Endometrial microvascular endothelial cells (primary cell): Measurements from ENCODE around the gene PRRT4. TPM values are rescaled to one million over a fixed set of nuclear protein-coding genes. Genes with fewer than 3 reads are reported as not detected.

Experiments used
- in situ Hi-C: cut with HindIII; loops from 2 replicates; pipeline ENCODE4 v1.10.0; 2017; ENCODE audit warnings: low sequenced_read_pairs, low pct_unique_long_range_greater_than_20kb; ENCODE audit errors: inconsistent ontology term
- total RNA-seq: library from RNA; depleted of rRNA; stranded (reverse); fragments of >200 nt; gene quantifications from one replicate; pipeline ENCODE4 v1.2.3, GENCODE V29; 2015; ENCODE audit errors: inconsistent ontology term

PRRT4 gene
- total RNA-seq, 1 donor from 2014 or later: not detected

GRCh38 chr7:128318691-128319090 lies 42.8 kb downstream of the PRRT4 start:
- in situ Hi-C loops: no loop called here

GRCh38 chr7:128311013-128311412 lies 50.5 kb downstream of the PRRT4 start:
- in situ Hi-C loops: no loop called here

- in situ Hi-C loops: no loop called here
Observed at GRCh38 chr7:128310499-128310898, 51.0 kb downstream of the PRRT4 start.

GRCh38 chr7:128309976-128310375 lies 51.5 kb downstream of the PRRT4 start:
- in situ Hi-C loops: no loop called here

GRCh38 chr7:128309124-128309523 lies 52.4 kb downstream of the PRRT4 start:
- in situ Hi-C loops: no loop called here

GRCh38 chr7:128307061-128307460 lies 54.4 kb downstream of the PRRT4 start:
- in situ Hi-C loops: no loop called here

GRCh38 chr7:128304212-128304611 lies 57.3 kb downstream of the PRRT4 start:
- in situ Hi-C loops: no loop called here

- in situ Hi-C loops: no loop called here
Observed at GRCh38 chr7:128303643-128304042, 57.8 kb downstream of the PRRT4 start.

GRCh38 chr7:128303133-128303532 lies 58.4 kb downstream of the PRRT4 start:
- in situ Hi-C loops: no loop called here

- in situ Hi-C loops: no loop called here
Observed at GRCh38 chr7:128302139-128302538, 59.4 kb downstream of the PRRT4 start.

Other genes starting within 250 kb of the PRRT4 start
- not detected for gene LEP, start 120.4 kb downstream of the PRRT4 start, total RNA-seq
- 26.8 TPM for gene RBM28, start 17.8 kb downstream of the PRRT4 start, total RNA-seq
- gene IMPDH1, start 48.3 kb upstream of the PRRT4 start, total RNA-seq: 120 TPM
- gene HILPDA, start 94.2 kb upstream of the PRRT4 start, total RNA-seq: 16.1 TPM
- gene METTL2B, start 115.1 kb upstream of the PRRT4 start, total RNA-seq: 24.7 TPM